ENCODE measurements around the gene KCTD1.

DNA sequence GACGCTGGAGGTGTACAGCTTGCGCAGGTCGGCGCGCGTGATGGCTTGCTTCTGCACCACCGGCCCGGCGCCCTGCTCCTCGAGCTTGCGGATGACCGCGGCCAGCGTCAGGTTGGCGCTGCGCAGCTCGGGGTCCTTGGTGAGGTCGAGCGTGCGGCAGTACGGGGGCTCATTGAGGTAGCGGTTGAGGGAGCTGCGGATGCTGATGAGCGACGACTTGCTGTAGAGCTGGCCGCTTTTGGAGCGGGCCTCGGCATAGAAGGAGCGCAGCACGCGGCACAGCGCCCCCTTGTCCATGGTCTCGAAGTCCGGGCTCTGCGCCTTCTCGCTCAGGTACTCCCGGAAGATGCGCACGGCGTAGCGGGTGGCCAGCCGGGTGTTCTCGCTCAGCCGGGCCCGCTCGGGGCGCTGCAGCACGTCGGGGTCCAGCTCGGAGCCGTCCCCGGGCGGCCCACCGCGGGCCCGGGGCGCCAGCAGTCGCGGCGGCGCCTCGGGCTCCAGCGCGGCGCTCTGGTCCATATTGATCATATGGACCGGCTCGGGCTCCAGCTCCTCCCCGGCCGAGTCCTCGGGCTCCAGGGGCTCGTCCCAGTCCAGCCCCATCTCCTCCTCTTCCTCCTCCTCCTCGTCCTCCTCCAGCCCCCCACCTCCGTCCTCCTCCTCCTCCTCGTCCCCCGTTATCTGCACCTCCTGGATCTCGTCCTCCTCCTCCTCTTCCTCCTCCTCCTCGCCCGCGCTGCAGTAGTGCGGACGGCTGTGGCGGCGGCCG lies 523 bp downstream of the KCTD1 start:
- TF ChIP-seq, protein P1, sequence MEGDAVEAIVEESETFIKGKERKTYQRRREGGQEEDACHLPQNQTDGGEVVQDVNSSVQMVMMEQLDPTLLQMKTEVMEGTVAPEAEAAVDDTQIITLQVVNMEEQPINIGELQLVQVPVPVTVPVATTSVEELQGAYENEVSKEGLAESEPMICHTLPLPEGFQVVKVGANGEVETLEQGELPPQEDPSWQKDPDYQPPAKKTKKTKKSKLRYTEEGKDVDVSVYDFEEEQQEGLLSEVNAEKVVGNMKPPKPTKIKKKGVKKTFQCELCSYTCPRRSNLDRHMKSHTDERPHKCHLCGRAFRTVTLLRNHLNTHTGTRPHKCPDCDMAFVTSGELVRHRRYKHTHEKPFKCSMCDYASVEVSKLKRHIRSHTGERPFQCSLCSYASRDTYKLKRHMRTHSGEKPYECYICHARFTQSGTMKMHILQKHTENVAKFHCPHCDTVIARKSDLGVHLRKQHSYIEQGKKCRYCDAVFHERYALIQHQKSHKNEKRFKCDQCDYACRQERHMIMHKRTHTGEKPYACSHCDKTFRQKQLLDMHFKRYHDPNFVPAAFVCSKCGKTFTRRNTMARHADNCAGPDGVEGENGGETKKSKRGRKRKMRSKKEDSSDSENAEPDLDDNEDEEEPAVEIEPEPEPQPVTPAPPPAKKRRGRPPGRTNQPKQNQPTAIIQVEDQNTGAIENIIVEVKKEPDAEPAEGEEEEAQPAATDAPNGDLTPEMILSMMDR (IDR thresholded peaks at IDR 0.05): peak in 3 of 4 donors; percentile 28 to 43 (median 28)
- no peak for TF ChIP-seq POLR2A (IDR thresholded peaks at IDR 0.05)
